ENCODE measurements around the gene NTRK2.

DNA sequence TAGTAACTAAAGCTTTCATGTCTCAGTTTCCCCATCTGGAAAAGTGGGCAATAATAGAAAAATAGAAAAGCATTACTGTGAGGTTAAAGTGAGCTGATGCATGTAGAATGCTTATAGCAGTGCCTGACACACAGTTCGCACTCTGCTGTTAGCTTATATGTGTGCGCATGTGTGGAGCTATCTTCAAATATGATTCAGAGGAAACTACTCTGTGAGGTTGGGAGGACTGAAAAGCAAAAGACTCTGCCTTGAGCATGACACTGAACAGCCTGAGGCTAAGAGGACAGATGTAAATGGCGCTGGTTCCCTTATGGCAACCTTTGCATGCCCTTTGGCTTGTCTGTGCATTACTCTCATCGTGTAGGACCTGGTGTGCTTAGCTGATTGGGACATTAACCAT is 19.4 kb downstream of the NTRK2 start:
- TF ChIP-seq, protein P1, sequence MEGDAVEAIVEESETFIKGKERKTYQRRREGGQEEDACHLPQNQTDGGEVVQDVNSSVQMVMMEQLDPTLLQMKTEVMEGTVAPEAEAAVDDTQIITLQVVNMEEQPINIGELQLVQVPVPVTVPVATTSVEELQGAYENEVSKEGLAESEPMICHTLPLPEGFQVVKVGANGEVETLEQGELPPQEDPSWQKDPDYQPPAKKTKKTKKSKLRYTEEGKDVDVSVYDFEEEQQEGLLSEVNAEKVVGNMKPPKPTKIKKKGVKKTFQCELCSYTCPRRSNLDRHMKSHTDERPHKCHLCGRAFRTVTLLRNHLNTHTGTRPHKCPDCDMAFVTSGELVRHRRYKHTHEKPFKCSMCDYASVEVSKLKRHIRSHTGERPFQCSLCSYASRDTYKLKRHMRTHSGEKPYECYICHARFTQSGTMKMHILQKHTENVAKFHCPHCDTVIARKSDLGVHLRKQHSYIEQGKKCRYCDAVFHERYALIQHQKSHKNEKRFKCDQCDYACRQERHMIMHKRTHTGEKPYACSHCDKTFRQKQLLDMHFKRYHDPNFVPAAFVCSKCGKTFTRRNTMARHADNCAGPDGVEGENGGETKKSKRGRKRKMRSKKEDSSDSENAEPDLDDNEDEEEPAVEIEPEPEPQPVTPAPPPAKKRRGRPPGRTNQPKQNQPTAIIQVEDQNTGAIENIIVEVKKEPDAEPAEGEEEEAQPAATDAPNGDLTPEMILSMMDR (IDR thresholded peaks at IDR 0.05; ENCODE audit: low read depth, low read length, missing input control) = no peak
- no peak for TF ChIP-seq YY1 (IDR thresholded peaks at IDR 0.05)
- TF ChIP-seq, protein P2, sequence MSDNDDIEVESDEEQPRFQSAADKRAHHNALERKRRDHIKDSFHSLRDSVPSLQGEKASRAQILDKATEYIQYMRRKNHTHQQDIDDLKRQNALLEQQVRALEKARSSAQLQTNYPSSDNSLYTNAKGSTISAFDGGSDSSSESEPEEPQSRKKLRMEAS (IDR thresholded peaks at IDR 0.05) = no peak
